PC-9 (cell line): ENCODE data around the gene ABLIM2. TPM values are rescaled to one million over a fixed set of nuclear protein-coding genes. Genes with fewer than 3 reads are reported as not detected.

ENCODE experiments used
- BruUV-seq: library from RNA; stranded (reverse); fragments of 400-500 nt; replicated peaks from 2 replicates; lab custom pipeline; 2021; lab: Mats Ljungman, UMichigan
- CTCF ChIA-PET: fragments of 300-600 bp; sonication (Branson Sonifier 250); formaldehyde crosslinking; loops from one replicate; lab custom pipeline; 2022; ENCODE audit warnings: antibody characterized with exemption; lab: Charles Lee
- POLR2A ChIA-PET: fragments of 300-600 bp; sonication (Branson Sonifier 250); formaldehyde crosslinking; loops from one replicate; lab custom pipeline; 2022; ENCODE audit warnings: antibody characterized with exemption; ENCODE audit not compliant: unreplicated experiment; lab: Charles Lee
- DNase-seq, 2 experiments: peaks; one replicate each; pipeline versions ENCODE4 v3.0.0 to v3.0.0-alpha.2; 2015 to 2022; ENCODE audit warnings: mixed read lengths in 1 of 2
- H2AFZ ChIP-seq: fragments of 200-600 bp; sonication (generic); 2 replicates; pipeline ENCODE4 v1.8.1; 2017; ENCODE audit warnings: antibody characterized with exemption
- H3F3A ChIP-seq: fragments of 200-600 bp; sonication (generic); 2 replicates; pipeline ENCODE4 v1.8.1; 2017; ENCODE audit warnings: antibody characterized with exemption, mild to moderate bottlenecking, low read depth; ENCODE audit not compliant: insufficient read depth
- H3K27ac ChIP-seq: fragments of 200-600 bp; sonication (generic); 2 replicates; pipeline ENCODE4 v1.6.1; 2016; ENCODE audit warnings: mixed run types
- H3K27me3 ChIP-seq: fragments of 200-600 bp; sonication (generic); 2 replicates; pipeline ENCODE4 v1.6.1; 2016; ENCODE audit warnings: low read depth, mixed run types; ENCODE audit not compliant: insufficient read depth
- H3K36me3 ChIP-seq: fragments of 200-600 bp; sonication (generic); 2 replicates; pipeline ENCODE4 v1.6.1; 2016; ENCODE audit warnings: low read depth, mixed run types
- H3K4me1 ChIP-seq: fragments of 200-600 bp; sonication (generic); replicated peaks from 2 replicates; pipeline ENCODE4 v1.6.1; 2016; ENCODE audit warnings: mixed run types; ENCODE audit not compliant: insufficient read depth
- H3K4me2 ChIP-seq: fragments of 200-600 bp; sonication (generic); 2 replicates; pipeline ENCODE4 v1.6.1; 2017; ENCODE audit warnings: mixed run types
- H3K4me3 ChIP-seq: fragments of 200-600 bp; sonication (generic); 2 replicates; pipeline ENCODE4 v1.6.1; 2016; ENCODE audit warnings: mixed run types
- H3K79me2 ChIP-seq: fragments of 200-600 bp; sonication (generic); 2 replicates; pipeline ENCODE4 v1.6.1; 2017; ENCODE audit warnings: low read depth, mixed run types
- H3K9me2 ChIP-seq: fragments of 200-600 bp; sonication (generic); 2 replicates; pipeline ENCODE4 v1.8.1; 2017; ENCODE audit warnings: mild to moderate bottlenecking; ENCODE audit not compliant: insufficient read depth
- H3K9me3 ChIP-seq: fragments of 200-600 bp; sonication (generic); 2 replicates; pipeline ENCODE4 v1.8.1; 2016; ENCODE audit warnings: low read depth; ENCODE audit not compliant: insufficient read depth
- H4K20me1 ChIP-seq: fragments of 200-600 bp; sonication (generic); 2 replicates; pipeline ENCODE4 v1.8.1; 2017; ENCODE audit not compliant: insufficient read depth
- CTCF ChIP-seq: fragments of 200-600 bp; sonication (generic); conservative IDR thresholded peaks from 2 replicates; pipeline ENCODE4 v1.6.1; 2017; ENCODE audit warnings: mixed run types, antibody characterized with exemption, mild to moderate bottlenecking, moderate library complexity
- EZH2 ChIP-seq: fragments of 200-600 bp; sonication (generic); IDR thresholded peaks from 2 replicates; pipeline ENCODE4 v1.8.0; 2017; ENCODE audit warnings: antibody characterized with exemption, low read depth
- intact Hi-C: fragments of 100-400 bp; cut with micrococcal nuclease; formaldehyde crosslinking; loops from one replicate; pipeline ENCODE4 v1.10.0; 2022; ENCODE audit not compliant: unreplicated experiment
- total RNA-seq: library from RNA; stranded (reverse); gene quantifications from 2 replicates; pipeline ENCODE4 v1.2.3, GENCODE V29; 2021

ABLIM2 gene
- total RNA-seq, 1 experiment from 2014 or later: 1.6 TPM

- no peaks in the 10 kb centered on the region for H3K27me3 ChIP-seq
- no peaks in the 10 kb centered on the region for H3K9me2 ChIP-seq
- ChIA-PET CTCF (no interaction called here), POLR2A (no interaction called here)
- no peak overlapping the region for H3K4me3 ChIP-seq
- intact Hi-C loops: no loop called here
- TF ChIP-seq EZH2 (no peak), CTCF (no peak)
- H3K4me1 ChIP-seq: no peaks in the 10 kb centered on the region
- no peaks in the 10 kb centered on the region for H3K9me3 ChIP-seq
- no peak for DNase-seq
- H3F3A ChIP-seq: no peaks in the 10 kb centered on the region
- BruUV-seq: no TSS peak
- no peaks in the 10 kb centered on the region for H3K36me3 ChIP-seq
- no peaks in the 10 kb centered on the region for H3K79me2 ChIP-seq
- H3K4me2 ChIP-seq: no peak overlapping the region
- H2AFZ ChIP-seq: no peak overlapping the region
- H4K20me1 ChIP-seq: no peaks in the 10 kb centered on the region
- no peak overlapping the region for H3K27ac ChIP-seq
Observed at GRCh38 chr4:8123870-8124269, 34.7 kb downstream of the ABLIM2 start.

GRCh38 chr4:8123389-8123788, 35.2 kb downstream of the ABLIM2 start:
- TF ChIP-seq CTCF: no peak
- TF ChIP-seq EZH2: no peak
- Histone ChIP-seq H3K27ac (no peak overlapping the region), H3K4me1 (no peaks in the 10 kb centered on the region), H2AFZ (no peak overlapping the region), H3K79me2 (no peaks in the 10 kb centered on the region), H3K9me3 (no peaks in the 10 kb centered on the region), H3K4me3 (no peak overlapping the region), H3K36me3 (no peaks in the 10 kb centered on the region), H4K20me1 (no peaks in the 10 kb centered on the region), H3K27me3 (no peaks in the 10 kb centered on the region), H3K4me2 (no peak overlapping the region), H3F3A (no peaks in the 10 kb centered on the region), H3K9me2 (no peaks in the 10 kb centered on the region)
- ChIA-PET POLR2A (no interaction called here), CTCF (no interaction called here)
- BruUV-seq: no TSS peak
- no peak for DNase-seq
- intact Hi-C loops: no loop called here

- Histone ChIP-seq H3K36me3 (no peaks in the 10 kb centered on the region), H3K9me2 (no peaks in the 10 kb centered on the region), H3K9me3 (no peaks in the 10 kb centered on the region), H3F3A (no peaks in the 10 kb centered on the region), H3K4me1 (no peaks in the 10 kb centered on the region), H3K79me2 (no peaks in the 10 kb centered on the region), H3K4me2 (no peak overlapping the region), H3K27me3 (no peaks in the 10 kb centered on the region), H4K20me1 (no peaks in the 10 kb centered on the region), H3K27ac (no peak overlapping the region), H3K4me3 (no peak overlapping the region), H2AFZ (no peak overlapping the region)
- no peak for DNase-seq
- TF ChIP-seq CTCF (no peak), EZH2 (no peak)
- ChIA-PET POLR2A (no interaction called here), CTCF (no interaction called here)
- intact Hi-C loops: no loop called here
- no TSS peak for BruUV-seq
Observed at GRCh38 chr4:8122746-8123145, 35.9 kb downstream of the ABLIM2 start.
